Body of pancreas (tissue), 4 donors: Measurements from ENCODE around the gene ATP10A. TPM values are rescaled to one million over a fixed set of nuclear protein-coding genes. Genes with fewer than 3 reads are reported as not detected.

Experiments used
- ATAC-seq: fragments of 150-250 bp; one replicate; pipeline ENCODE4 v1.9.1; 2016
- DNase-seq, 4 donors: peaks; one replicate each; pipeline ENCODE4 v3.0.0-alpha.2; 2019
- H3K27ac ChIP-seq, 4 donors: fragments of 200-600 bp; sonication (generic); 1 replicate in 3 of 4; 2 replicates in 1 of 4; pipeline versions ENCODE4 v1.5.1 to v1.6.1; 2016 to 2019; ENCODE audit warnings: mild to moderate bottlenecking in 1 of 4, mixed read lengths in 1 of 4, moderate library complexity in 1 of 4
- H3K27me3 ChIP-seq, 2 donors: fragments of 200-600 bp; sonication (generic); one replicate each; pipeline ENCODE4 v1.6.0; 2016; ENCODE audit warnings: mild to moderate bottlenecking in 1 of 2
- H3K36me3 ChIP-seq, 2 donors: fragments of 200-600 bp; sonication (generic); replicated peaks in 1 of 2; 2 replicates each; pipeline ENCODE4 v1.5.1; 2016; ENCODE audit warnings: low read depth in 2 of 2; ENCODE audit not compliant: insufficient read depth in 1 of 2
- H3K4me1 ChIP-seq: fragments of 200-600 bp; sonication (generic); one replicate; pipeline ENCODE4 v1.6.0; 2016
- H3K4me3 ChIP-seq, 2 donors: fragments of 200-600 bp; sonication (generic); 1 replicate in 1 of 2; 2 replicates in 1 of 2; pipeline ENCODE4 v1.5.1; 2016 to 2019
- H3K9me3 ChIP-seq, 3 donors: fragments of 200-600 bp; sonication (generic); 1 replicate in 2 of 3; 2 replicates in 1 of 3; pipeline ENCODE4 v1.5.1; 2016
- POLR2A ChIP-seq, 3 donors: fragments of 450-650 bp; IDR thresholded peaks; one replicate each; pipeline ENCODE4 v1.6.1; 2016; ENCODE audit warnings: antibody characterized with exemption in 3 of 3, mild to moderate bottlenecking in 2 of 3
- WGBS, 2 donors: methylation state at CpG; one replicate each; pipeline ENCODE4 v1.1.5; 2017; 5-methylcytosine and 5-hydroxymethylcytosine counted together
- intact Hi-C: fragments of 100-400 bp; cut with DNase I; formaldehyde crosslinking; loops from one replicate; pipeline ENCODE4 v1.15.1; 2023
- total RNA-seq, 2 donors: library from RNA; depleted of rRNA; stranded (reverse); fragments of >200 nt; gene quantifications; one replicate each; pipeline ENCODE4 v1.1.0, GENCODE V29; 2016
- TF ChIP-seq, protein P1 (sequence below), 7 experiments: fragments of 450-650 bp in 4 of 7; fragments of 200-600 bp in 3 of 7; sonication (generic) in 3 of 7; IDR thresholded peaks; one replicate each; pipeline ENCODE4 v1.5.1; 2016 to 2019; ENCODE audit warnings: antibody characterized with exemption in 7 of 7

The ATP10A gene
- total RNA-seq, 2 donors from 2014 or later, result 1.3 to 2.0 TPM

DNA sequence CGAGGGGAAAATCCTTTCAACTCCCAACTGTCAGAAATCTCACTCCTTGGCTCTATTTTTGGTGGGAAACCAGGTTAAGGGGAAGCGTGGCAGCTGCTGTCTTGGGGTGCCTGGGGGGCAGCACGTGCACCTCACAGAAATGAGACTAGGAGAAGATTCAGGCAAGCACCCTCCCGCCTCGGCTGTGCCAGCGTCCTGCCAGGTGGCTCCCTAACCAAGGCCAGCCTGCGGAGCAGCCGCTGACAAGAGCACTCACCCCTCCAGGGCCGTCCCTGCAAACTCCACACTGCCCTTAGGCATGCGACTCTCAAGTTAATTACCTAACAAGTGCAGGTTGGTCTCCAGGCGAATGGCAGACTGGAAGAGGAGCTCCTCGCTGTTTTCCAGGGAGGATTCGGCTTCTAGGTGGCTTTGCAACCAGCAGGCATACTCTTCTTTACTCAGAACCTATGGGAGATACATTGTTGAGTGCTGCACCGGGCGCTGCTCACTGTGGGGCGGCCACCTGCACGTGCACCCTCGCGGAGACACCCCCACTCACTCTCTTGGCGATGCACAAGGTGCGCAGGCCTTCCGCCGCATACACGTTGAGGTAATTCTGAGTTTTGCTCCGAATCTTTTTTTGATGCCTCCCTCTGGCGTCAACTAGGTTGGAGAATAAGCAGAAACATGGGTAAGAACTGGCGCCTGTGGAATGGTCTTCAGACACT lies 155.3 kb downstream of the ATP10A start:
- Histone ChIP-seq H3K9me3 (no peaks in the 10 kb centered on the region), H3K27ac (no peak overlapping the region), H3K4me3 (no peak overlapping the region), H3K27me3 (no peaks in the 10 kb centered on the region), H3K36me3 (no peaks in the 10 kb centered on the region), H3K4me1 (no peaks in the 10 kb centered on the region)
- DNase-seq (no peak), ATAC-seq (no peak)
- intact Hi-C loops, result no loop called here
- TF ChIP-seq POLR2A (IDR thresholded peaks at IDR 0.05), result no peak
- TF ChIP-seq, protein P1, sequence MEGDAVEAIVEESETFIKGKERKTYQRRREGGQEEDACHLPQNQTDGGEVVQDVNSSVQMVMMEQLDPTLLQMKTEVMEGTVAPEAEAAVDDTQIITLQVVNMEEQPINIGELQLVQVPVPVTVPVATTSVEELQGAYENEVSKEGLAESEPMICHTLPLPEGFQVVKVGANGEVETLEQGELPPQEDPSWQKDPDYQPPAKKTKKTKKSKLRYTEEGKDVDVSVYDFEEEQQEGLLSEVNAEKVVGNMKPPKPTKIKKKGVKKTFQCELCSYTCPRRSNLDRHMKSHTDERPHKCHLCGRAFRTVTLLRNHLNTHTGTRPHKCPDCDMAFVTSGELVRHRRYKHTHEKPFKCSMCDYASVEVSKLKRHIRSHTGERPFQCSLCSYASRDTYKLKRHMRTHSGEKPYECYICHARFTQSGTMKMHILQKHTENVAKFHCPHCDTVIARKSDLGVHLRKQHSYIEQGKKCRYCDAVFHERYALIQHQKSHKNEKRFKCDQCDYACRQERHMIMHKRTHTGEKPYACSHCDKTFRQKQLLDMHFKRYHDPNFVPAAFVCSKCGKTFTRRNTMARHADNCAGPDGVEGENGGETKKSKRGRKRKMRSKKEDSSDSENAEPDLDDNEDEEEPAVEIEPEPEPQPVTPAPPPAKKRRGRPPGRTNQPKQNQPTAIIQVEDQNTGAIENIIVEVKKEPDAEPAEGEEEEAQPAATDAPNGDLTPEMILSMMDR (IDR thresholded peaks at IDR 0.05), result no peak
- WGBS, 2 donors, result 64 to 66% methylated on average over 25 to 27 of the region's 27 CpGs

DNA sequence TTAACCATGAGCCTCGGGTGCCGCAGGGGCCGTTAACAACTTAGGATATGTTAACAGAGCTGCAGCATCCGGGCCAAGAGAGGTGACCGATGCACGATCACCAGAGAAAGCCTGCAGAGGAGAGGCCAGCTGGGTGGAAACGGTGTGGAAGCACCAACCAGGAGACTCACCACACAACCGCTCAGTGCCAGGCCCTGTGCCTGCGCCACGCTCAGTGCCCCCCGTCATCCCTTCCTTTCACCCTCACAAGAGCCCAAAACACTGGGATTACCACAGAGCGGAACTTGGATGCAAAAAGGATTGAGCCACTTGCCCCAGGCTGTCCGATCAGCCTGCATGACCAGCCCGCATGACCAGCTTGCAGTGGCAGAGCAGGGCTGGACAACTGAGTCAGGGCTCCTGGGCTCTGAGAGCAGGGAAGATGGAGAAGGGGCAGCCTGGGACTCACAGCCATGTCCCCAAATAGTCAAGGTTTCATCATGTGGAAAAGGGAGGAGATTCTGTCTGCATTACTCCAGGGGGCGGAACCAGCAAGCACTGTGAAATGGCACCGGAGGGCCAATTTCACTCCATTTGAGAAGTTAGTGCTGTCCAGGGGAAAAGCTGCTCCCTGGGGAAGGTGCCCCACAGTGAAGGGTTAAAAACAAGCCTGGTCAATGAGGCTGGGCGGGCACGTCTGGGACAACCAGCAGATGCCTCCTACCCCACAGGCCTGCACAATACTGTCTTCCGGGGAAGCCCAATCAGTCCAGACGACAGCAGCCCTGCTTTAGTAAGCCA lies 156.8 kb downstream of the ATP10A start:
- intact Hi-C loops, result no loop called here
- Histone ChIP-seq H3K9me3 (no peaks in the 10 kb centered on the region), H3K4me3 (no peak overlapping the region), H3K27ac (no peak overlapping the region), H3K4me1 (no peaks in the 10 kb centered on the region), H3K36me3 (no peaks in the 10 kb centered on the region), H3K27me3 (no peaks in the 10 kb centered on the region)
- ATAC-seq (no peak), DNase-seq (peak in 1 of 4 donors; percentile 4)
- WGBS, 2 donors, result 79% methylated on average over 15 to 20 of the region's 20 CpGs
- TF ChIP-seq, protein P1 (IDR thresholded peaks at IDR 0.05), result no peak

GRCh38 chr15:25705433-25706115 lies 157.6 kb downstream of the ATP10A start:
- TF ChIP-seq POLR2A (IDR thresholded peaks at IDR 0.05), result no peak
- TF ChIP-seq, protein P1 (IDR thresholded peaks at IDR 0.05), result no peak
- no peak overlapping the region for H3K27ac ChIP-seq
- no peaks in the 10 kb centered on the region for H3K9me3 ChIP-seq
- no peaks in the 10 kb centered on the region for H3K27me3 ChIP-seq
- intact Hi-C loops, result no loop called here
- no peak for ATAC-seq
- no peaks in the 10 kb centered on the region for H3K4me1 ChIP-seq
- WGBS, 2 donors, result 79 to 81% methylated on average over 17 of the region's 17 CpGs
- DNase-seq, result peak in 1 of 4 donors; percentile 6
- H3K36me3 ChIP-seq, result no peaks in the 10 kb centered on the region
- no peak overlapping the region for H3K4me3 ChIP-seq

GRCh38 chr15:25703726-25704125 lies 159.4 kb downstream of the ATP10A start:
- DNase-seq (peak in 1 of 4 donors; percentile 3), ATAC-seq (no peak)
- Histone ChIP-seq H3K9me3 (no peaks in the 10 kb centered on the region), H3K36me3 (no peaks in the 10 kb centered on the region), H3K4me1 (no peaks in the 10 kb centered on the region), H3K27me3 (no peaks in the 10 kb centered on the region), H3K4me3 (no peak overlapping the region), H3K27ac (no peak overlapping the region)
- WGBS, 2 donors, result 65 to 81% methylated on average over 2 to 6 of the region's 6 CpGs
- intact Hi-C loops, result no loop called here
- TF ChIP-seq, protein P1 (IDR thresholded peaks at IDR 0.05), result no peak
- TF ChIP-seq POLR2A (IDR thresholded peaks at IDR 0.05), result no peak
